Activated T-cell treated with anti-CD3 and anti-CD28 coated beads for 24 hours (primary cell): ENCODE data around the gene HRC.
A peak's percentile ranks its signal among the peaks of the same experiment; 100 is the strongest.

Experiments used
- DNase-seq: peaks from one replicate; pipeline ENCODE4 v3.0.0-alpha.2; 2020; ENCODE audit warnings: low read depth

Gene HRC

DNA sequence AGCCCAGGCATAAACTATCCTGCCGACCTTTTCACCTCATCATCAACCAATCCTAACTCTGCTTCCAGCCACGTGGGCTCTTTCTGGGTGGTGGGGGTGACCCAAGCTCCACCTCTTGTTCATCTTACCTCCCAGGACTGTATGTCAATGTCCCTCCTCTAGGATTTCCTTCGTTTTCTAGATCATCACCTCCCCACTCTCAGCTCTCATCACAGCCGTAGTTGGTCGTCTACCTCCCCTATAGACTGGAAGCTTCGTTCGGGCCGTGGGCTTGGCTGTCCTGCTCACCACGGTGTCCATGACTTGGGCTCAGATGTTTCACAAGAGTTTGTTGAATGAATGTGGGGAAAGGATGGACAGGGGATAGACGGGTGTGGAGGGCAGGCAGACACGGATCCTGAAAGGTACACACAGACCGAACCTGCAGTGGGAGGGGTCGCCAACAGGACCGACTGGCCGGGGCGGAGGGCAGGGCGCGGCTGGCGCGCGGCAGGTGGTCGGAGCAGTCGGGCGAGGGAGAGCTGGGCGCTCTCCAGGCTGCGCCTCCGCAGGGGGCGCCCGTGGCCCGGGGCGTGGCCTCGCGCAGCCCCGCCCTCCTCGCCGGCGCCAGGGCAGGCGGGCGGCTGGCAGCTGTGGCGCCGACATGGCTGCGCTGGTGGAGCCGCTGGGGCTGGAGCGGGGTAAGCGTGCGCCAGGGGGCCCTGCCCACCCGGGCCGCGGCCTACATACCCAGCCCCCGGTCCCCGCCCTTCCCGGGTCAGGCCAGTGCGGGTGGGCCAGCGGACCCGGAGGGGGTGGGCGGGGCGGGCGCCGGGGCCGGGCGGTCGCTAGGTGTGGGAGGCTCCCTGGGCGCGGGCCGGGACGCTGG, 41.2 kb downstream of the HRC start, which contains the start of gene LIN7B:
Gene LIN7B (plus strand): TSS at position 609 of the 868 bp plus-strand sequence. CDS start 35 bp downstream, at position 644.
- DNase-seq: peak; percentile 64

- DNase-seq: no peak
Measured at GRCh38 chr19:49111218-49111998, 43.8 kb downstream of the HRC start.

GRCh38 chr19:49110567-49110966, 44.6 kb downstream of the HRC start:
- DNase-seq: no peak

- DNase-seq: no peak
Measured at GRCh38 chr19:49109569-49110233, 45.5 kb downstream of the HRC start.

GRCh38 chr19:49109051-49109450, 46.1 kb downstream of the HRC start:
- DNase-seq: no peak

DNA sequence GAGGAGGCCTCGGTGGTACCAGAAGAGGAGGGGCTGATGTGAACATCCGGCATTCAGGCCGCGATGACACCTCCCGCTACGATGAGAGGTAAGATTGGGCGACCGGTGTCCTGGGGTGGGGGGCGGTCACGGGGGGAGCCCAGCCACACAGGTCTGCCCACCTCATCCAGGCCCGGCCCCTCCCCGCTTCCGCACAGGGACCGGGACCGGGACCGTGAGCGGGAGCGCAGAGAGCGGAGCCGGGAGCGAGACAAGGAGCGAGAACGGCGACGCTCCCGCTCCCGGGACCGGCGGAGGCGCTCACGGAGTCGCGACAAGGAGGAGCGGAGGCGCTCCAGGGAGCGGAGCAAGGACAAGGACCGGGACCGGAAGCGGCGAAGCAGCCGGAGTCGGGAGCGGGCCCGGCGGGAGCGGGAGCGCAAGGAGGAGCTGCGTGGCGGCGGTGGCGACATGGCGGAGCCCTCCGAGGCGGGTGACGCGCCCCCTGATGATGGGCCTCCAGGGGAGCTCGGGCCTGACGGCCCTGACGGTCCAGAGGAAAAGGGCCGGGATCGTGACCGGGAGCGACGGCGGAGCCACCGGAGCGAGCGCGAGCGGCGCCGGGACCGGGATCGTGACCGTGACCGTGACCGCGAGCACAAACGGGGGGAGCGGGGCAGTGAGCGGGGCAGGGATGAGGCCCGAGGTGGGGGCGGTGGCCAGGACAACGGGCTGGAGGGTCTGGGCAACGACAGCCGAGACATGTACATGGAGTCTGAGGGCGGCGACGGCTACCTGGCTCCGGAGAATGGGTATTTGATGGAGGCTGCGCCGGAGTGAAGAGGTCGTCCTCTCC, 47.4 kb downstream of the HRC start:
- DNase-seq: no peak

DNA sequence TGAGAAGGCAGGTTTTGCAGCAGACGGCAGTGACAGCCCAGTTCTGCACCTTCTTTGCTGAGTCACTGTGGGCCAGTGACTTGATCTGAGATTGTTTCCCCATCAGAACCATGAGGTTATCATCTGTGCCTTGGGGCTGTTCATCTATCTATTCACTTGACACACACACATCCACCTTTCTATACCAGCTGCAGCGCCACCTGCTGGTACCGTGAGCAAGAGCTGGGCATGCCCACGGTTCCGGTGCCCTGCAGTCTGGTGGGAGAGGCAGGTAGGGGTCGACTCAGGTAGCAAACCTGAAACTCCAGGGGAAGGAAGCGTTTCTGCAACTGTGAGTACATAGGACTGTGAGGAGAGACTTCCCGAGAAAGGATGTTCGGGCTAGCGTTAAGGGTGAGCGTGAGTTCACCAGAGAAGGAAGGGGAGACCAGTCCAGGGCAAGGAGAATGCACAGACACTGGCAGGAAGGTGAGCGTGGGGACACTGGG, 48.5 kb downstream of the HRC start:
- peak; percentile 45 for DNase-seq

- no peak for DNase-seq
Measured at GRCh38 chr19:49104229-49104864, 50.8 kb downstream of the HRC start.

- no peak for DNase-seq
Measured at GRCh38 chr19:49103331-49104085, 51.7 kb downstream of the HRC start.

GRCh38 chr19:49102303-49102702, 52.9 kb downstream of the HRC start:
- DNase-seq: no peak
